GDM1 (cell line): ENCODE measurements around the gene ELAVL2.

Experiments
- DNase-seq: peaks from one replicate; lab custom pipeline; 2025; lab: John Stamatoyannopoulos, UW

ELAVL2 gene

DNA sequence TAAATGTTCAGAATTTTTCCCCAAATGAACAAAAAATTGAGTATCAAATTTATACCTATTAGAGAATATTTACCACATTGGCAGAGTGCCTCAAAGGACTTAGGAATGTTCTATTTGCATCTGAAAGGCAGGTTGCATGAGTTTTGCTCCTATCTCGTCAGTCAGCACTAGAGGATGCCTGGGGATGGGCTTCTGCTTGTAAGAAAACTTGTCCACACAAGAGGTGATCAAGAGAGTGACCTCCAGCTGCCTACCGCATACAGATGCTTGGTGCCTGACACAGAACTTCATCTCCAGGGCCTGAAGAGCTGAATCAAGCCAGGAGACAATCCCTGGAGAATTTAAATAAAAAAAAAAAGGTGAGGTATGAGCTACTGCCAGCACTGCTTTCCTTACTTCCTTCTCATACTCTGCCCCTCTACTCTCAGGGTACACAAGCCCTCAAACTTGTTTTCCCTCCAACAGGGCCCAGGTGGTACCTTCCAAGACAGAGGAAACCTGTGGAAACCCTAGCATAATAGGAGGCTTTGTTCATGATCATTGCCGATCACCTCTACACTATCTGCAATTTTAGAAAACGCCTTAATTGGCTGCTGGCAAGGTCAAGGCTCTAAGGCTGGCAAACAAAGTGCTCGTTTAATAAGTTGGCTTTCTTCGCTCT is 166.6 kb downstream of the ELAVL2 start:
- DNase-seq: no peak

DNA sequence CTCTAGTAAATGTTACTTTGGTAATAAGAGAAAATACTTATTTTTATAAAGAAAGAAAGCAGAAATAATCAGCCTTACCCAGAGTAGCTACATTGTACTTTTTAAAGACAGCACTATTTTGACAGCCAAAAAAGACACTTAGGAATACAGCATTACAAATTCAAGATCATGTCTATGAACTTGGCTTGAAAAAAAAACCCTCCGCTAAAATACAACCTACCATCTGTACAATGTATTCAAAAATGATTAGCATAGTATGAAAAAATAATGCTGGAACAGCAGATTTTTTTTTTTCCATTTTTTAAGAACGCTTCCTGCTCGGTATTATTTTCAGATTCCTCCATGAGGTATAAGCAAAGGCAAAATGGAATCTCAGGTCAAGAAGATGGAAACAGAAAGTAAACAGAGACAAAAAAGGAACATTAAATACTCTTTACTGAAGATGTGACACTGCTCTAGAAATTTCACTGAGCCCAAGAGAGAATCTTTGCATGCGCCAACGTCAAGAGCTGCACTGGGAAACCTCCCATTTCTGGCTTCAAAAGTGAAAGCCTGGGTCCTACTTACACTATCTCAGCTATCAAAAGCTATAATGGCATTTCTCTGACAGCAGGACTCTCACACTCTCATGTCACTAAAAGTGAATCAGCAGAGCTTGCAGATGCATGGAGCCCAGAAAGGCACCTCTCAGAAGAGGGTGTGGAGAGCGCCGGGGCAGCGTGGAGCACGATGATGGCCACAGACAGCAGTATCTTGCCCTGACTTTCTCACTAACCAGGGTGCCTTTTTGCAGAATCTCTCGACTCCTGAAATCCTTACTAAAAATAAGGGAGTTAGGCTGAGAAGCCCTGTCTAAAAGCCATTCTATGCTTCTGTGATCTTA is 167.4 kb downstream of the ELAVL2 start:
- no peak for DNase-seq

DNA sequence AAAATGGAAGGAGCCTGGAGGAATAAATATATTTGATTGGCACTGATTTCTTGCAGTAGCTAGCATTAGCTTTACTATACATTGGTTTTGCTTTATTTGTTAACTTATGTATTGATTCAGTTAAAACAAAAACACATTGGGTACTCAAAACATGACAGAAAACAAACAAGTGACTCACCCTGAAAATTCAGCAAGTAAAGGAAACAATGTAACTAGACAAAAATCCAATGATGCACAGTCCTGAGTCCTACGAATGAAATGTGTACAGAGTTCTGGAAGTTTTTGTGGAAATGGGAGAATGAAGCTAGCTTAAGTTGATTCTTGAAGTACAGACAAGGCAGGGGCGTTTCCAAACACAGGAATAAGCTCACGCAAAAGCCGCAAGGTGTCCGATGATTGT is 175.0 kb downstream of the ELAVL2 start:
- DNase-seq: no peak

DNA sequence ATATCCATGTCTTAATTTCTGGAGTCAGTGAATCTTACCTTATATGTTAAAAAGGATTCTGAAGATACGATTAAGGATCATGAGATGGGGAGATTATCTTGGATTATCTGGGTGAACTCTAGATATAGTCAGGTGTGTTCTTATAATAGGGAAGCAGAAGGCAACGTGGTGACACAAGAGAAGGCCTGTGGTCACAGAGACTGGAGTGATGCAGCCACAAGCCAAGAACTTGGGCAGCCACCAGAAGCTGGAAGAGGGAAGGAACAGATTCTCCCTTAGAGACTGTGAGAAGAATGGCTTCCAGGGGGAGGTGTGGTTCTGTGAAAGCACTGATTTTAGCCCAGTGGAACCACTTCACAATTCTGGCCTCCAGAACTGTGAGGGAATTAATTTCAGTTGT is 177.4 kb downstream of the ELAVL2 start:
- no peak for DNase-seq

DNA sequence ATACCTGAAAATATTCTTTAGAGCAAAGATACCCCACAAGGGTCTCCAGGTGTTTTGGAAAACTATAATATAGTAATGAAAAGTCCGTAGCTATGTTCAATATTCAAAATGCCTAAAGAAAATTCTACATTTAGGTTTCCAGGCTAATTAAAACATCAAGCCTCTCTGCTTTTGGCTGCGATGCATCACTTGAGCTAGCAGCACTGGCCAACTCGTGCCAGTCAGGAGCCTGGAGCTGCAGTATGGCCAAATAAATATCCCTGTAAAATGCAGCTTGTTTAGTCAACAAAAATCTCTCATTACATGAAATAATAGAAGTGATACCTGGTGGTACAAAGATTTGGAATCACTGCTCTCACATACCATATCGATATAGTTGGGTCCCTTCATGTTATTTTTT is 181.1 kb downstream of the ELAVL2 start:
- DNase-seq: no peak

DNA sequence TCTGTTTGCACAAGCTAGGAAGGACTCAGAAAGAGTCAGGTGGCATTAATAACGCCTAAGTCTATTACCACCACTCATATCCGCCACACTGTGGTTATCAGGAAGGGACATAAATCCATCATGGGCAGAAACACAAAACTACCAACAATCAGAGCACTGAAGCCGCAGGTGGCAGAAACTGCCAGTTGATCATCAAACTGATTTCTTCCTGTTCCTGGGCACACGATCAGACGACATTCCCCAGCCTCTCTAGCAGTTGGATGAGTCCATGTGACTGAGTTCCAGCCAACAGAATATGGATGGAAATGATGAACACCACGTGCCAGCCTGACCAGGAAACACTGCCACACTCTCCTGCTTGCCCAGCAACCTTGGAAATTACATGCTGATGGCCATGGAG is 181.7 kb downstream of the ELAVL2 start:
- no peak for DNase-seq

DNA sequence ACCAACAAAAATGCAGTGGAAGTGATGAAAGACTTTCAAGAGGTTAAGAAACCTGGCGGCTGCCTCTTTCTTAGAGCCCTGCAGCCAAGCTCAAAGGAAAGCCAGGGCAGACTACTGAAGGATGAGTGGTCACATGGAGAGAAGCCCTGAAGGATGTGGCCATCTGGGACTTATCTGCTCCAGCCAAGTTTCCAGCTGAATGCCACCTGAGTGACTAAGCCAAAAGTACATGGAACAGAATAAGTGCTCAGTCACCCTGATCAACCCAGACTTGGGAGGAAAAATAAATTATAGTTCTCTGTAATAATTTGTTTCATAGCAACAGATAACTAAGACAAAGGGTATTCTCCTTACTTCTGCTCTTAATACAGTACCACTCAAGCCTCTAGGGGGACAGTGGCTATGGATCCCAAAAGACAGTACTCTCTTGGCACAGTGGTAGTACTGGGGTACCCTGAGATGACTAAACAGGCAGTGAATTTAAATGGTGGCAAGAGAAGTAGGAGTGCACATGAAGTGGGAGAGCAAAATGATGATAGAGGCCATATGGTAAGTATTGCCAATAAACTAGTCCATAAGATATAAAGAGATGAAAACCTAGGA is 182.3 kb downstream of the ELAVL2 start:
- DNase-seq: no peak
